UCSD-AML1 (cell line): ENCODE results near the gene CD70.
A peak's percentile ranks its signal among the peaks of the same experiment; 100 is the strongest.
"Not testable (repeated sequence)": the region's sequence is repeated elsewhere in the genome, so short reads cannot be mapped to it uniquely, and the experiment has no call there.

ENCODE experiments used
- DNase-seq: peaks from one replicate; lab custom pipeline; 2025; ENCODE audit not compliant: unreplicated experiment; lab: John Stamatoyannopoulos, UW

CD70 gene

DNA sequence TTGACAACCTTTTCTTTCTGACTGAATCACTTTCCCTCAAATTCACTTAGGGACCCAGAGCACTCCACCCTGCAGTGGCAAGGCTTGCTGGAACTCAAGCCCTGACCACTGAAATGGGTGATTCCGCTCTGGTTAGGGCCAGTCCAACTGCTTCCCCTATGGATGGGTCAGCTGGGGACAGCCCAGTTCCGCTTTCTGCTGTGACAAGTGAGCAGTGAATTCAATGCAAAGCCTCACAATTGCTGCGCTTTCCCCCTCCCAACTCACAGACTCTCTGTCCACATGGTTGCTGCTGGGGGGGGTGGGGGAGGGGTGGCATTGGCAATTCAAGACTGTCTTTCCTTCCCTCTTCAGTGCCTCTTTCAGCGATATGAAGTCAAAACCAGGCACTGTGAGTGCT is 18.7 kb downstream of the CD70 start:
- peak; percentile 70 for DNase-seq

DNA sequence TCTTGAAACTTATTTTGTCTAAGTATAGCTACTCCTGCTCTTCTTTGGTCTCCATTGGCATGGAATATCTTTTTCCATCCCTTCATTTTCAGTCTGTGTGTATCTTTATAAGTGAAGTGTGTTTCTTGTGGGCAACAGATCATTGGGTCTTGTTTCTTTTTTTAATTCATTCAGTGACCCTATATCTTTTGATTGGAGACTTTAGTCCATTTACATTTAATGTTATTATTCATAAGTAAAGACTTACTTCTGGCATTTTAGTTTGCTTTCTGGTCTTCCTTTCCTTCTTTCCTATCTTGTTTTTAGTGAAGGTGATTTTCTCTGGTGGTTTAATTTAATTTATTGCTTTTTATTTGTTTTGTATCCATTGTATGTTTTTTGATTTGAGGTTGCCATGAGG is 19.8 kb downstream of the CD70 start:
- DNase-seq: no peak

DNA sequence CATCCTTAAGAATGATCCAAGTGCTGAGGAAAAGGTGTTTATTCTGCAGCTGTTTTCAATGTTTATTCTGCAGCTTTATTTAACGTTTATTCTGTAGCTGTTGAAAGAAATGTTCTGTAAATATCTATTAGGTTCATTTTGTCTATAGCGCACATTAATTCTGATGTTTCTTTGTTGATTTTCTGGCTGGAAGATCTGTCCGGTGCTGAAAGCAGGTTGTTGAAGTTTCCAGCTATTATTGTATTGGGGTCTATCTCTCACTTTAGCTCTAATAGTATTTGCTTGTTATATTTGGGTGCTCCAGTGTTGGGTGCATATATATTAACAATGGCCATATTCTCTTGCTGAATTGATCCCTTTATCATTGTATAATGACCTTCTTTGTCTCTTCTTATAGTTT is 20.2 kb downstream of the CD70 start:
- DNase-seq: no peak

GRCh38 chr19:6568816-6569215 is 22.1 kb downstream of the CD70 start:
- no peak for DNase-seq

DNA sequence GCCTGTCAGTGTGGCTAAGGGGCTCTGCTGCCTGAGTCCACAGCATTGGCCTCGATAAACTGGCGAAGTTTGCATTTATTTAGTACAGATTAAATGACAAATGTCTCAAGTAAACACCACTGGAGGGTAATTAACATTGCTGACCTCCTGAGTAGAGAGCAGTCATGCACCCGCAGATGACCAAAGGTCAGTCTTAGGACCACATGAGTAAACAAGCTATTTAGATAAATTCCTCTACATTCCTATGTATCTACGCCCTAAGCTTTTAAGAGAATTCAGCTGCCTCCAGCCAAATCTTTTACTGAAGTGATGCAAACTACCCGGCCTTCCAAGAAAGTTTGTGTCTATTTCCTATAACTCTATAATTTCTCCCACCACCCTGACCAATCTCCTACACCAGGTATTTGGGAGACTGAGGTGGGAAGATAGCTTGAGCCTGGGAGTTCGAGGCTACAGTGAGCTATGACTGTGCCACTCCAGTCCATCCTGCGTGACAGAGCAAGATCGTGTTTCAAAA is 22.9 kb downstream of the CD70 start:
- DNase-seq: no peak

DNA sequence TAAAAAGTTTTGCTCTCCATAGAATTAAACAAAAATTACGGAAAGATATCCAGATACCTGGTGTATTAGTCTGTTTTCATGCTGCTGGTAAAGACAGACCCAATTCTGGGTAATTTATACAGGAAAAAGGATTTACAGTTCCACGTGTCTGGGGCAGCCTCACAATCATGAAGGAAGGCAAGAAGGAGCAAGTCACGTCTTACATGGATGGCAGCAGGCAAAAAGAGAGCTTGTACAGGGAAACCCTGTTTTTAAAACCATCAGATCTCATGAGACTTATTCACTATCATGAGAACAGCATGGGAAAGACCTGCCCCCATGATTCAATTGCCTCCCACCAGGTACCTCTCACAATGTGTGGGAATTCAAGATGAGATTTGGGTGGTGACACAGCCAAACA is 24.2 kb downstream of the CD70 start:
- DNase-seq: not testable (repeated sequence)

DNA sequence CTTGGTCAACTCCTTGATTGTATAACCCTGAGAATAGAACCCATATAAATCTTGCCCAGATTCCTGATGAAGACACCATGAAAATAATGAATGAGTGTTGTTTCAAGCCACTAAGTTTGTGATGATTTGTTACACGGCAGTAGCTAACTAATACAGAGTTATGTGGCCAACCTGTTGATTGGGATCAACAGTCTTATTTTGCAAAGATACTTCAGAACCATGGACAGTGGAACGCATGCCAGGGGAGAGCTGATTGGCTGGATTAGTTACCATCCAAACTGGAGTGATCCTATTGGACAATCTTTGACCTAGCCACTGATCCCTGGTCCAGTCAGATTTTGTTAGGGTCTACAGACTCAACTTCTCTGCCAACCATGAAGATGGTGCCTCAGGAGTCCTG is 26.6 kb downstream of the CD70 start:
- no peak for DNase-seq

- DNase-seq: not testable (repeated sequence)
Observed at GRCh38 chr19:6562437-6562836, 28.5 kb downstream of the CD70 start.

DNA sequence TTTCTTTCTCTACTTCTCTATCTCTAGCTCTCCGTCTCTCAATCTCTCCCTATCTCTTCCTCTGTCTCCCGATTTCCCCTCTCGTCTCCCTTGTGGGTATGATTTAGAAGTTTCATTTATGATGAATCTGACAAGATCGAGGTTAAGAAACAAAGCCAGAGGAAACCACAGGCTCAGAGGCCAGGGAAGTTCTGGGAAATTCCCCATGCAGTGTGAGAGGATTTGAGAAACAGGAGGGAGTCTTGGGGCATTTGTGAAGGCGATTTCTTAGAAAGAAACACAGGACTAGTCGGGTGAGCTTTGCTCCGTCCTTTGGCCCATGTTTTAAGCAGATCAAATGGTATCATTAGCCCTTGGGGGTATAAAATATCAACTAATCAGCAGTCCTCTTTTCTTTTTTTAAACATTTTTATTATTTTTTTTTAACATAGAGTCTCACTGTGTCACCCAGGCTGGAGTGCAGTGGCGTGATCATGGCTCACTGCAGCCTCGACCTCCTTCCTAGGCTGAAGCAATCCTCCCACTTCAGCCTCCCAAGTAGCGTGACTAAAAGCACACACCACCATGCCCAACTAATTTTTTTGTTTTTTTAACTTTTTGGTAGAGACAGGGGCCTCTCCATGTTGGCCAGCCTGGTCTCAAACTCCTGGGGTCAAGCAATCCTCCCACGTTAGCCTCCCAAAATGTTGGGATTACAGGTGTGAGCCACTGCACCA is 34.3 kb downstream of the CD70 start:
- DNase-seq: no peak

DNA sequence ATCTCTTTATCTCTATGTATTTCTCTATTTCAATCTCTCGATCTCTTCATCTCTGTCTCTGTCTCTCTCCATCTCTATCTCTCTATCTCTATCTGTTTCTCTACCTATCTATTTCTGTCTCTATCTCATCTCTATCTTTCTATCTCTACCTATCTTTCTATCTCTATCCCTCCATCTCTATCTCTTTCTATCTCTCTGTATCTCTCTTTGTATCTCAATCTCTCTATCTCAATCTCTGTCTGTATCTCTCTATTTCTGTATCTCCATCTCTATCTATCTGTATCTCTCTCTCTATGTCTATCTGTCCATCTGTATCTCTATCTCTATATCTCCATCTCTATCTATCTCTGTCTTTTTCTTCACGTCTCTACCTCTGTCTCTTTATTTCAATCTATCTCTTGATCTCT is 34.9 kb downstream of the CD70 start:
- no peak for DNase-seq

GRCh38 chr19:6551607-6552450 is 39.1 kb downstream of the CD70 start:
- peak; percentile 79 for DNase-seq

GRCh38 chr19:6551091-6551490 is 39.9 kb downstream of the CD70 start:
- no peak for DNase-seq

GRCh38 chr19:6550679-6551078 is 40.3 kb downstream of the CD70 start:
- DNase-seq: not testable (repeated sequence)

- DNase-seq: no peak
Observed at GRCh38 chr19:6543866-6544347, 47.0 kb downstream of the CD70 start.

GRCh38 chr19:6540918-6541689 is 49.8 kb downstream of the CD70 start:
- DNase-seq: no peak

DNA sequence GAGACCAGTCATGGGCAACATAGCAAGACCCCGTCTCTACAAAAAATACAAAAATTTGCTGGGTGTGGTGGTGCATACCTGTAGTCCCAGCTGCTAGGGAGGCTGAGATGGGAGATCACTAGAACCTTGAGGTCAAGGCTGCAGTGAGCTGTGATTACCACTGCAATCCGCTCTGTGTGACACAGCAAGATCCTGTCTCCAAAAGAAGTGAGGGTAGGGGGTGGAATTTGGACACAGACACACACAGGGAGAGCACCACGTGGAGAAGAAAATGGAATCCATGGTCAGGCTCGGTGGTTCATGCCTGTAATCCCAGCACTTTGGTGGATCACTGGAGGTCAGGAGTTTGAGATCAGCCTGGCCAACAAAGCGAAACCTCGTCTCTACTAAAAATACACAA is 51.4 kb downstream of the CD70 start:
- DNase-seq: no peak
